Osteocyte (in vitro differentiated cells): ENCODE measurements around the gene RABGAP1. TPM values are rescaled to one million over a fixed set of nuclear protein-coding genes. Genes with fewer than 3 reads are reported as not detected.

Experiments used
- DNase-seq: peaks from one replicate; pipeline ENCODE4 v3.0.0; 2021; ENCODE audit warnings: mixed read lengths; ENCODE audit not compliant: unreplicated experiment; ENCODE audit errors: extremely low spot score
- H3K27ac Mint-ChIP-seq: one replicate; pipeline ENCODE4 v1.8.0; 2021; ENCODE audit warnings: mild to moderate bottlenecking, mixed read lengths; ENCODE audit not compliant: unreplicated experiment
- H3K27me3 Mint-ChIP-seq: one replicate; pipeline ENCODE4 v1.8.0; 2021; ENCODE audit warnings: mixed read lengths; ENCODE audit not compliant: unreplicated experiment
- H3K36me3 Mint-ChIP-seq: one replicate; pipeline ENCODE4 v1.8.0; 2021; ENCODE audit warnings: mixed read lengths; ENCODE audit not compliant: unreplicated experiment
- H3K4me1 Mint-ChIP-seq: one replicate; pipeline ENCODE4 v1.8.0; 2021; ENCODE audit warnings: mixed read lengths; ENCODE audit not compliant: unreplicated experiment
- H3K4me3 Mint-ChIP-seq: one replicate; pipeline ENCODE4 v1.8.0; 2021; ENCODE audit warnings: mild to moderate bottlenecking, moderate library complexity, mixed read lengths; ENCODE audit not compliant: unreplicated experiment
- H3K9me3 Mint-ChIP-seq: one replicate; pipeline ENCODE4 v1.8.0; 2021; ENCODE audit warnings: mixed read lengths; ENCODE audit not compliant: unreplicated experiment
- total RNA-seq: library from RNA; stranded (reverse); gene quantifications from 2 replicates; pipeline ENCODE4 v1.2.1, GENCODE V29; 2021
- TF ChIP-seq, protein P1 (sequence below): fragments of 200-600 bp; sonication (generic); IDR thresholded peaks from 2 replicates; pipeline ENCODE4 v1.5.0; 2021; ENCODE audit warnings: antibody characterized with exemption, mild to moderate bottlenecking, moderate library complexity

Gene RABGAP1
- total RNA-seq, 1 donor from 2014 or later, result 88.4 TPM

DNA sequence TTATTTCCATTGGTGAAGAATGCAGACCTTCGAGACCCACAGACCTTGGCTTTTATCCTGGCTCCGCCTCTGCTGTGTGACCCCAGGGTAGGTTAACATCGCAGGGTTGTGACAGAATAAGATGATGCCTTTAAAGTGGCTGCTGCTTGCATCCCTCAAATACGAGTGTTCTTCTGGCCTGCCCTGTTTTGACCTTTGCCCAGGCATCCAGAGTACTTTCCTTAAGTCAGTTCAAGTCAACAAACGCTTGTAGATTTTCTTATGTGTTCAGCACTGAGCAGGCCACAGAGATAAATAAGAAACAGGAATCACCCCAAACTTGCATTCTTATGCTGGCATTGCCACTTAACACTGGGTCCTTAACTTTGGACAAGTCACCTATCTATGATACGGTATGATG, 142.9 kb downstream of the RABGAP1 start:
- H3K27me3 Mint-ChIP-seq, result no peaks in the 10 kb centered on the region
- TF ChIP-seq, protein P1, sequence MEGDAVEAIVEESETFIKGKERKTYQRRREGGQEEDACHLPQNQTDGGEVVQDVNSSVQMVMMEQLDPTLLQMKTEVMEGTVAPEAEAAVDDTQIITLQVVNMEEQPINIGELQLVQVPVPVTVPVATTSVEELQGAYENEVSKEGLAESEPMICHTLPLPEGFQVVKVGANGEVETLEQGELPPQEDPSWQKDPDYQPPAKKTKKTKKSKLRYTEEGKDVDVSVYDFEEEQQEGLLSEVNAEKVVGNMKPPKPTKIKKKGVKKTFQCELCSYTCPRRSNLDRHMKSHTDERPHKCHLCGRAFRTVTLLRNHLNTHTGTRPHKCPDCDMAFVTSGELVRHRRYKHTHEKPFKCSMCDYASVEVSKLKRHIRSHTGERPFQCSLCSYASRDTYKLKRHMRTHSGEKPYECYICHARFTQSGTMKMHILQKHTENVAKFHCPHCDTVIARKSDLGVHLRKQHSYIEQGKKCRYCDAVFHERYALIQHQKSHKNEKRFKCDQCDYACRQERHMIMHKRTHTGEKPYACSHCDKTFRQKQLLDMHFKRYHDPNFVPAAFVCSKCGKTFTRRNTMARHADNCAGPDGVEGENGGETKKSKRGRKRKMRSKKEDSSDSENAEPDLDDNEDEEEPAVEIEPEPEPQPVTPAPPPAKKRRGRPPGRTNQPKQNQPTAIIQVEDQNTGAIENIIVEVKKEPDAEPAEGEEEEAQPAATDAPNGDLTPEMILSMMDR, result no peak
- H3K36me3 Mint-ChIP-seq, result peaks cover 55% of the 10 kb centered on the region
- DNase-seq, result no peak
- H3K4me1 Mint-ChIP-seq, result peaks cover 43% of the 10 kb centered on the region
- no peaks in the 10 kb centered on the region for H3K9me3 Mint-ChIP-seq
- H3K27ac Mint-ChIP-seq, result peak overlapping the region; percentile 21
- no peak overlapping the region for H3K4me3 Mint-ChIP-seq

DNA sequence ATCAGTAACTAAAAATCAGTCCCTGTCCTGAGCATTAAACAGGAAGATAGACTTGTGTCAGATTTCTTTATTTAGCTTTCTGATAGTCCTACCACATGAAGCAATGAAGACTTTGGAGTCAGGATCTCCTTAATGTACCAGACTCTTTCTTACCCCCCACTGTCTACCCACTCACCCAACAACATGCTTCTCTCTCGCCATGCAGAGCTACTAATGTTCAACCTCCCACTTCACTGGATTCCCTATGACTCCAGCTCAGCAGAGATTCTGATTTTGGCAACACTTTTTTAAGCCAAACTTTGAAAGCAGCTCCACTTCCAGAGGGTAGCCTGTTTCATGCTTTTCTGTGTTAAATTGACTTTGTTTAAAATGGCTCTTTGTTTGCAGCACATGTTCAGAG, 143.4 kb downstream of the RABGAP1 start:
- Mint-ChIP-seq H3K36me3 (peaks cover 56% of the 10 kb centered on the region), H3K27ac (peak overlapping the region; percentile 0), H3K4me1 (peaks cover 46% of the 10 kb centered on the region), H3K9me3 (no peaks in the 10 kb centered on the region), H3K27me3 (no peaks in the 10 kb centered on the region), H3K4me3 (no peak overlapping the region)
- no peak for DNase-seq
- TF ChIP-seq, protein P1, result no peak

DNA sequence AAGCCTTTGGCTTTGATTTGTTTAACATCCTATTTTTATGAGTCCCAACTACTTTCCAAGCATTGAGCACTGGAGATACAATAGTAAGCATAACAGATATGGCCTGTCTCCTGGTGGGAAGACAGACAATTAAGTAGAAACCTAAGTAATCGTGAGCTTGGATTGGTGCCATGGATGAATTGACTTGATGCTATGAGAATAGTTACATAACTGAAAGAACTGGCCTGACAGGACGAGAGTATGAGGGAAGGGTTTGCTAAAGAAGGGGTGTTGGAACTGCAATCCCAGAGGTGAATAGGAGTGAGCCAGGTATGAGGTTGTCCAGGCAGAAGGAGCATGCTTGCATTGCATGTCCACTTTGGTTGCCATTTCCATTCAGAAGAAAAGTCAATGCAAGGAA, 145.1 kb downstream of the RABGAP1 start:
- H3K9me3 Mint-ChIP-seq, result no peaks in the 10 kb centered on the region
- no peaks in the 10 kb centered on the region for H3K27me3 Mint-ChIP-seq
- TF ChIP-seq, protein P1, result no peak
- DNase-seq, result no peak
- H3K27ac Mint-ChIP-seq, result no peak overlapping the region
- H3K4me3 Mint-ChIP-seq, result no peak overlapping the region
- H3K36me3 Mint-ChIP-seq, result peaks cover 57% of the 10 kb centered on the region
- peaks cover 53% of the 10 kb centered on the region for H3K4me1 Mint-ChIP-seq

DNA sequence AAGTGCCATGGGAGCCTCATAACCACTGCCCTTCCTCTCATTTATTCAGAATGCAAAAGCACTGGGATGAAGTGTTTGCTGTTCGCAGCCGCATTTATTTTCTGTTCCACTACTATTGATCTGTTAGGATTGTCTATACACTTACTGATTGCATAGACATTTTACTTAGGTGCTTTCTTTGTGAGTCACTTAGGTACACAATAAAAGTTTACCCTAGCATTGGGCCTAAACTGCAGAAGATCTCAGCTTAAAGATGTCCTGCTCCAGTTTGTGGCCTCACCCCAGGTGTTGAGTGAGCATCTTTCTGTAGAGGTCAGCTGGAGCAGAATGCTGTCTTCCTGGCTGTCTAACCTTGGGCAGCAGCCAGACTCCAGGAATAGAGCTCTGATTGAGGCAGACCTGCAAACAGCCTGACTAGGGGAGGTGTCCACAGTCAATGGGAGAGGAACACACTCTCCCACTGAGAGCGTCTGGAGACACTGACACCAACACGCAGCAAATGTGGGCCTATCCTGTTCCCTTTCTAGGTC, 146.6 kb downstream of the RABGAP1 start:
- no peak overlapping the region for H3K4me3 Mint-ChIP-seq
- no peaks in the 10 kb centered on the region for H3K9me3 Mint-ChIP-seq
- peak overlapping the region; percentile 40 for H3K27ac Mint-ChIP-seq

DNA sequence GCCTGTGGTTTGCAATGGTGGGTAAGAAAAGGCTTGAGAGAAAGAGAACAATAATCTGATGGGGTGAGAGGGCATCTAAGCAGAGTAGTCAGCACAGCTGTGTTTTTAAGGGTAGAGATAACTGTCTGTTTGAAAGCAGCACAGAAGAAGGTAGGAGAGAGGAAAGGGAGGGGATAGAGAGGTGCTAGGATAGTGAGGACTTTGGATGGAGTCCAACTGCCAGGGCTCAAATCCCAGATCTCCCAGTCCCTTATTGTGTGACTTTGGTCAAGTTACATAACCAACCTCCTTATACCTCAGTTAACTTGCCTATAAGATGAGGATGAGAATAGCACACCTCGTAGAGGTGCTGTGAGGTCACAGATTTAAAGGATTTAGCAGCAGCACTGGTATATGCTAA, 148.2 kb downstream of the RABGAP1 start:
- peaks cover 37% of the 10 kb centered on the region for H3K4me1 Mint-ChIP-seq
- no peak for DNase-seq
- peaks cover 63% of the 10 kb centered on the region for H3K36me3 Mint-ChIP-seq
- TF ChIP-seq, protein P1, result no peak
- no peaks in the 10 kb centered on the region for H3K27me3 Mint-ChIP-seq
- H3K4me3 Mint-ChIP-seq, result no peak overlapping the region
- no peaks in the 10 kb centered on the region for H3K9me3 Mint-ChIP-seq
- peak overlapping the region; percentile 64 for H3K27ac Mint-ChIP-seq

More for the DNA sequence above, 146.6 kb downstream of the RABGAP1 start:
- no peak for DNase-seq
- Mint-ChIP-seq H3K4me1 (peaks cover 46% of the 10 kb centered on the region), H3K36me3 (peaks cover 53% of the 10 kb centered on the region), H3K27me3 (no peaks in the 10 kb centered on the region)
- TF ChIP-seq, protein P1, result no peak
